Activated gamma-delta T cell treated with Interleukin-2 at 50 U/mL for 16 hours (primary cell): ENCODE data around the gene RXFP2.

Experiments used
- DNase-seq: peaks from one replicate; pipeline ENCODE4 v3.0.0-alpha.2; 2020

The RXFP2 gene

GRCh38 chr13:31843044-31843443 is 103.7 kb downstream of the RXFP2 start:
- no peak for DNase-seq

GRCh38 chr13:31846182-31846938 is 107.0 kb downstream of the RXFP2 start:
- DNase-seq = peak; percentile 45

- no peak for DNase-seq
Observed at GRCh38 chr13:31846961-31847752, 107.8 kb downstream of the RXFP2 start.

- DNase-seq = no peak
Observed at GRCh38 chr13:31848621-31849020, 109.3 kb downstream of the RXFP2 start.

GRCh38 chr13:31849206-31849605 is 109.9 kb downstream of the RXFP2 start:
- no peak for DNase-seq

GRCh38 chr13:31850041-31850555 is 110.8 kb downstream of the RXFP2 start:
- DNase-seq = no peak

- no peak for DNase-seq
Observed at GRCh38 chr13:31851216-31851615, 111.9 kb downstream of the RXFP2 start.
